ENCODE results near the gene EPO. TPM values are rescaled to one million over a fixed set of nuclear protein-coding genes. Genes with fewer than 3 reads are reported as not detected.

EPO gene
- total RNA-seq (2021) (0.30 and 0.44 TPM in 2 replicates), Bru-seq, nascent RNA (percentile 23 among the genes with signal in this experiment), BruChase-seq, experiment 1, labeled RNA remaining after a 2-hour chase (percentile 13 among the genes with signal in this experiment), BruChase-seq, experiment 2, labeled RNA remaining after a 6-hour chase (percentile 23 among the genes with signal in this experiment)
- long read RNA-seq, partial matches to known transcripts, result 23 of 24 reads
- long read RNA-seq, other reads (novel, unspliced or antisense), result 1 of 24 reads

- ChIA-PET POLR2A (ENCODE audit: unreplicated experiment) (no interaction called here), CTCF (interaction anchor here (0.7 to 1.3 kb wide), 3 partner anchors 107 to 383 kb away, joined by 5 to 7 read pairs (median 7); partner anchors contain the start of gene EPHB4)
- no peak for DNase-seq
- Histone ChIP-seq H3K9me2 (ENCODE audit: insufficient read depth) (no peaks in the 10 kb centered on the region), H3K36me3 (ENCODE audit: low read depth) (no peaks in the 10 kb centered on the region), H2AFZ (no peak within 1 kb of the TSS), H3K27ac (no peak within 1 kb of the TSS), H3F3A (ENCODE audit: insufficient read depth, low read depth) (peaks cover 8% of the 10 kb centered on the region; the same call in 1 of the 2 replicates), H3K4me2 (no peak within 1 kb of the TSS), H4K20me1 (ENCODE audit: insufficient read depth) (no peaks in the 10 kb centered on the region), H3K27me3 (ENCODE audit: insufficient read depth, low read depth) (no peaks in the 10 kb centered on the region), H3K4me3 (no peak within 1 kb of the TSS), H3K9me3 (ENCODE audit: insufficient read depth, low read depth) (no peaks in the 10 kb centered on the region), H3K79me2 (ENCODE audit: low read depth) (no peaks in the 10 kb centered on the region), H3K4me1 (replicated peaks; ENCODE audit: insufficient read depth) (peaks cover 14% of the 10 kb centered on the region; the same call in 1 of the 2 replicates)
- no TSS peak for BruUV-seq (replicated peaks)
- intact Hi-C loops (cut with micrococcal nuclease; ENCODE audit: unreplicated experiment), result loop anchor here (1.0 kb wide), 1 partner anchor 132 kb away; the partner anchor contains the start of gene SLC12A9
- TF ChIP-seq EZH2 (IDR thresholded peaks at IDR 0.05; ENCODE audit: low read depth) (no peak), CTCF (conservative IDR thresholded peaks at IDR 0.05) (no peak)
Observed at GRCh38 chr7:100720279-100720670, at the start of gene EPO. TSS of gene EPO (plus strand) at chr7:100720468. CDS start at chr7:100720981, 513 bp downstream.

GRCh38 chr7:100671353-100672327, 48.6 kb upstream of the EPO start:
- Histone ChIP-seq H3K27me3 (ENCODE audit: insufficient read depth, low read depth) (no peaks in the 10 kb centered on the region), H3K36me3 (ENCODE audit: low read depth) (0 out of 2 replicates have a peak, but pooled peaks cover under 1% of the 10 kb centered on the region), H3K79me2 (ENCODE audit: low read depth) (peaks cover 24% of the 10 kb centered on the region), H3F3A (ENCODE audit: insufficient read depth, low read depth) (peaks cover 14% of the 10 kb centered on the region; the same call in 1 of the 2 replicates), H3K4me2 (no peak overlapping the region), H3K4me1 (replicated peaks; ENCODE audit: insufficient read depth) (no peaks in the 10 kb centered on the region; the same call in 1 of the 2 replicates), H4K20me1 (ENCODE audit: insufficient read depth) (peaks cover 15% of the 10 kb centered on the region), H3K9me2 (ENCODE audit: insufficient read depth) (no peaks in the 10 kb centered on the region), H3K4me3 (no peak overlapping the region), H3K27ac (no peak overlapping the region), H3K9me3 (ENCODE audit: insufficient read depth, low read depth) (no peaks in the 10 kb centered on the region), H2AFZ (no peak overlapping the region)
- TF ChIP-seq CTCF (conservative IDR thresholded peaks at IDR 0.05) (no peak), EZH2 (IDR thresholded peaks at IDR 0.05; ENCODE audit: low read depth) (no peak)
- POLR2A ChIA-PET (ENCODE audit: unreplicated experiment), result no interaction called here
- intact Hi-C loops (cut with micrococcal nuclease; ENCODE audit: unreplicated experiment), result loop anchor here (2.0 to 5.0 kb wide), 2 partner anchors 44 to 59 kb away; partner anchors contain the start of gene MOSPD3
- BruUV-seq (replicated peaks), result no TSS peak
- CTCF ChIA-PET, result interaction anchor here (0.6 kb wide), 2 partner anchors 66 to 174 kb away, joined by 3 to 4 read pairs; no protein-coding TSS in a partner anchor
- no peak for DNase-seq
